HG03460 (cell line): ENCODE results near the gene MRPL18.

Experiments used
- ATAC-seq: cut with Tn5 transposase; IDR thresholded peaks from one replicate; pipeline ENCODE4 v1.9.1; 2021; ENCODE audit not compliant: unreplicated experiment

MRPL18 gene

GRCh38 chr6:159838020-159838744 is 47.9 kb downstream of the MRPL18 start:
- no peak for ATAC-seq

GRCh38 chr6:159842035-159842434 is 51.8 kb downstream of the MRPL18 start:
- ATAC-seq, result no peak

- no peak for ATAC-seq
Measured at GRCh38 chr6:159844737-159845645, 54.7 kb downstream of the MRPL18 start.
